Stimulated activated CD4-positive, alpha-beta T cell treated with anti-CD3 and anti-CD28 coated beads, Interleukin-1b, Interleukin-23, amount 100 ng/mL, for 4 hours (primary cell): Measurements from ENCODE around the gene ACOX3.
"Not testable (repeated sequence)": the region's sequence is repeated elsewhere in the genome, so short reads cannot be mapped to it uniquely, and the experiment has no call there.

ENCODE experiments used
- DNase-seq, 2 donors: peaks; one replicate each; pipeline ENCODE4 v3.0.0-alpha.2; 2020; ENCODE audit warnings: low read depth in 2 of 2

ACOX3 gene

DNA sequence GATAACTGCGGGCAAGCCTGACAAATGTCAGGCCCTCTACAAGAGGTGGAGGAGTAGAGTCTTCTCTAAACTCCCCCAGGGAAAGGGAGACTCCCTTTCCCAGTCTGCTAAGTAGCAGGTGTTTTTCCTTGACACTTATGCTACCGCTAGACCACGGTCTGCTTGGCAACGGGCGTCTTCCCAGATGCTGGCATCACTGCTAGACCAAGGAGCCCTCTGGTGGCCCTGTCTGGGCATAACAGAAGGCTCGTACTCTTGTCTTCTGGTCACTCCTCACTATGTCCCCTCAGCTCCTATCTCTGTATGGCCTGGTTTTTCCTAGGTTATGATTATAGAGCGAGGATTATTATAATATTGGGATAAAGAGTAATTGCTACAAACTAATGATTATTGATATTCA is 33.6 kb downstream of the ACOX3 start:
- DNase-seq = not testable (repeated sequence)

DNA sequence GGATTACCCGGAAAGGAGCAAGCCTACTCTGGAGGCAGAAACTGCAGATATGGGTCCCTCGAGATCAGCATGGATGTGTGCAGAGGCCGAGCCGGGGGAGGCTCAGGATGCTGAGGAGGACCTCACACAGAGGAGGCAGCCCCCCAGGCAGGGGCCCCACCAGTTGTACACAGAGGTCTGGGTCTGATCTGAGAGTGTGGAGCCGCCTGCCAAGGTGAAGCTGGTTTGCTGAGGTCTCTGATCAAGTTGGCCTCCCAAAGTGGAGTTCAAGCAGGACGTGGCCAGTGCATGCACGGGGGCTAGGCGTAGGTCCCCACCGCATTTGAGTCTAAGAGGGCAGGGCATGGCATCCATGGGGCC is 35.0 kb downstream of the ACOX3 start:
- no peak for DNase-seq

DNA sequence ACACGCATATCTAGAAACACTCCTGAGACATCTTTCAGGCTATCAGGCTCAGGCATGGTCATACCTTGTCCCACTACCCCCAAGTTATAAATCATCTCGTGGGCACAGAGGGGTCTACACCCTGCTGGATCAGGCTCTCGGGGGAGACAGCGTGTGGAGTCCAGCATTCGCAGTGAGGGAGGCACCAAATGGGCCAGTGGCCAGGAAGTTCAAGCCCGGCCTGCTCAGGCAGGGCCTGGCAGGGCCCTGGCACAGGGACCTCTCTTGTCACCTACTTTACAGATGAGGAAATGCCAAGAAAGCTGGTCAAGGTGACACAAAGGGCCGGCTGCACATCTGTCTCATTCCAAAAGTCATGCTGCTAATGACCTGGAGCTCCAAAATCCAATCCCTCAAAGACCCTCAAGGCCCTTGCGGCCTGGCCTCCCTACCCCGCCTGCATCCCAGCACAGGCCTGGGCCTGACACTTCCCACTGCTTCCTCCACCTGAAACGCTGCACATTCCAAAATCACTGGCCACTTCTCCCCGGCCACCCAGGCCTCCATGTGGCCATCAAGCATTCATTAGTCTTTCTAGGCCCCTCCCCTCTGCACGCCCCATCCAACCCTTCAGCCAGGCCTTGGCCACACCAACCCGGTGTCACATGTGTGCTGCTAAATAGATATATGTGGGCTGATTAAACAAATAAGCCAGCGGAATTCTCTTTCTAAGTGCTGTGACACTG is 35.6 kb downstream of the ACOX3 start:
- no peak for DNase-seq

DNA sequence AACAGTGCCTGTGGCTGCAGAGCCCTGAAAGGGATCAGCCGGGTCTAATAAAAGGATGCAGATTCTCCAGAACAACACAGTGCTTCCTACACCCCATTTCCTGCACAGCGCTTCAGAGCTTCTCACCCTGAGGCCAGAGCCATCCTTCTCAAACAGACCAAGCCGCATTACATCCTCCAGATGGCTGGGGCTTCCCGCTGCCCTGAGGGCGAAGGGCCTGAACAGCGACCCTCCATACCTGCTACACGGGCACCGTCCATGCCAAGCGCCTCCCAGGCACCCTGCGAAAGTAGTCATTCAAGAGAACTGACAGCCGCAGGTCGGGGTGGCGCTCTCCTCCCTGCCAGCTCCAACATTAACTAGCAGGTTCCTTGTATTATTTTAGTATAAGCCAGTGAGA is 36.5 kb downstream of the ACOX3 start:
- no peak for DNase-seq

DNA sequence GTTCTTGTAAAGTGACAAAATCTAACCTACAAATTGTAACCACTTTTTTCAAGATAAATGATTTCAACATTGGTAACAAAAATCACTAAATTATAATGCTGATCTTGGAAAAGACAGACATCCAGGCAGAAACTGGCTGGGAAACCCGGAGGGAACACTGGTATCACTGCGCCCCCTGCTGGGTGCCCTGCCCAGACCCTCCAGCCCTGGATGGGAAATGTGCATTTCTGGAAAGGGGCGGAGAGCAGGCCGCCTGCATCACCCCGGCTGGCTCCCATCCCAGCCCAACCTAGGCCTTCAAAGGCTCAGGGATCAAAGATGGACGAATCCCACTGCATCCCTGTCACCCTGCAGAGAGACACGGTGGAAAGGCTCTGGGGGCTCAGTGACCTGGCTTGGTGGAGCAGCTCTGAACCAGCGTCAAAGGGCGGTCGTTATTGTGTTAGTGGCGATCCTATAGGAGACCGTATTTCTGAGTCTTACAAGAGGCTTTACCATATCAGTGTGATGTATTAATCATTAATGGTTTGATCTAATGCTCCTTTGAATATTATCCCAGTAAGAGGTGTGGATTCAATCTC is 37.3 kb downstream of the ACOX3 start:
- DNase-seq = peak; percentile 32 to 54

DNA sequence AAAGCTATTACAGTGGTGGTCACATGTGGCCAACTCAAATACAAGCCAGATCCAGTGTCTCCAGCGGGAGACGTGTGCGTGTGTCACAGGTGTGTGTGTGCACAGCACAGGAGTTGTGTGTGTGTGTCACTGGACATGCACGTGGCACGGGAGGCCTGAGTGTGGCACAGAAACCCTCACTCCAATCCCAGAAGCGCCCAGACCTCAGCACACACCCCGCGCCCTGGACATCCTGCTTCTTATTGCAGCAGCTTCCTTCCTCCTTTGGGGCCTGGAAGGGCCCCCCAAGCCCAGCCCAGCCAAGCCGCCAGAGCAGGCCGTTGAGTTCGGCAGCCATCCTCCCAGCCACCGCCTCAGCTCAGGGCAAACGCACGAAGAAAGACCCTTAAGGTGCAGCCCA is 37.9 kb downstream of the ACOX3 start:
- DNase-seq = no peak

DNA sequence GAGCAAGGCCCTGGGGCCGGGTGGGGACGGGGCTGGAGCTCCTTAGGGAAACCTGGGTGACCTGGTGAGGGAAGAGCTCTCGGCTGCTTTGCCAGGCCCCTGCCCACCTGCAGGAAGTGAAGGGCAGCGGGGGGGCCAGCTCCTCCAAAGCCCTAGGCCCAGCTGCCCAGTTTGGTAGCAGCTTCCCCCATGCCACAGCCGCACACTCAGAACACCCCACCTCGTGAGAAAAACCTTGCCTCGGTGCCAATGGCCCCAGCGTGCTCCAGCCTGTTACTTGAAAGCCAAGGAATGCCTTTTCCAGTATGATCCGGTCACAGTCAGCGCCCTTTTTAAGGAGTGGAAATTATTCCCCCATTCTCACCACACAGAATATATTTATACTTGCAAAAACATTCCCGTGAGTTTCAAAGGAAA is 38.3 kb downstream of the ACOX3 start:
- no peak for DNase-seq

DNA sequence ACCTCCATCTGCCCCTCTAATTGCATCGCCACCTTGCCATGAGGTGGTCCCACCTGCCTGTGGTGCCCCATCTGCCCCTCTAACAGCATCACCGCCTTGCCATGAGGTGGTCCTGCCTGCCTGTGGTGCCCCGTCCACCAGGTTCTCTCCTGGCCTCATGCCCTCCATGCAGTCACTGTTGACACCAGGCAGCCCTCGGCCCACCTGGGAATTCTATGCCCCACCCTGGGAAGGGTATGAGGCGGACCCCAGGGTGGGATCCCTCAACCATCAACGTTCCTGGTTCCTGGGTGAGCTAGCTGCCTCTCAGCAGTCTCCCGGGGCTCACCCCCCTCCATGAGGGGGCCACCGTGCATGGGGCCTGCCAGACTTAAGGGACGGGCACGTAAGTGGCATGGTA is 38.9 kb downstream of the ACOX3 start:
- DNase-seq = no peak

DNA sequence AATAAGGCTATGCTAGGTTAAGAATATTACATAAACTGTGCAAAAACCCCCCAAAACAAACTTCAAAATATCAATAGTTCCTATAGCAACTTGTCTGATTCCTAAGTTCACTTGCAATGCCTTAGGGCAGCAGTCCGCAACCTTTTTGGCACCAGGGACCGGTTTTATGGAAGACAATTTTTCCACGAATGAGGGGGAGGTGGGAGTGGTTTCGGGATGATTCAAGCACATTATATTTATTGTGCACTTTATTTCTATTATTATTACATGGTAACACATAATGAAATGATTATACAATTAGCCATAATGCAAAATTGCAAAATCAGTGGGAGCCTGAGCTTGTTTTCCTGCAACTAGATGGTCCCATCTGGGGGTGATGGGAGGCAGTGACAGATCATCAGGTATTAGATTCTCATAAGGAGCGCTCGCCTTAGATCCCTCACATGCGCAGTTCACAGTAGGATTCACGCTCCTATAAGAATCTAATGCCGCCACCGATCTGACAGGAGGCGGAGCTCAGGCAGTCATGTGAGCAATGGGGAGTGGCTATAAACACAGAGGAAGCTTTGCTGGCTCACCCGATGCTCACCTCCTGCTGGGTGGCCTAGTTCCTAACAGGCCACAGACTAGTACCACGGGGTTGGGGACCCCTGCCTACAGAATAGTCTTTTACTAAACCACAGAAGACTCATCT is 39.7 kb downstream of the ACOX3 start:
- no peak for DNase-seq

DNA sequence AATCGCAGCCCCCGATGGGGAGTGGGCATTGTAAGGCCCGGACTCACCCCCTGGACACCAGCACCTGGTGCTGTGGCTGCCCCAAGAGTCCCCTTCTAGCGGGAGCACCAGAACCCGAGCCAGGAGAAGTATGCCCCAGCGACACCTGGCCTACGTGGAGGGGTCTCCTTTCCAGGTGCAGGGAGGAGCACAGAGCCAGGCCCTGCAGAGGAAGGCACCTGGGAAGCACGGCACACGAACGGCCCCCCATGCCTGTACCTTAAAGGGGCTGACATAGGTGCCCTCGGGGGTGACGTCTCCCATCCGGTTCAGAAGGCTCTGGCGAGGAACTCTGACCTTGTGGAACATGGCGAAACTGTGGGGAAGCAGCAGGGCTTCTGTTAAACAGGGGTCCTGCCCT is 41.2 kb downstream of the ACOX3 start:
- DNase-seq = no peak

DNA sequence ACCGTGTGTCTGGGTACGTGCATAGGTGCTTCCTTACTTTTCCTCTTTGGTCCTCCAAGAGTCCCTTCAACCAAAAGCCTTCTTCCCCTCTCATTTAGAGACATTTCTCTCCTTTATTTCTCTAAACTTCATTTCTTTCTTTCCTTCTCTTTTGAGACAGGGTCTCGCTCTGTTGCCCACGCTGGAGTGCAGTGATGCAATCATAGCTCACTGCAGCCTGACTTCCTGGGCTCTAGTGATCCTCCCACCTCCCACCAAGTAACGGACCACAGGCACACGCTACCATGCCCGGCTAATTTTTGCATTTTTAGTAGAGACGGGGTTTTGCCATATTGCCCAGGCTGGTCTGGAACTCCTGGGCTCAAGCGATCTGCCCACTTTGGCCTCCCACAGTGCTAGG is 42.2 kb downstream of the ACOX3 start:
- DNase-seq = no peak

DNA sequence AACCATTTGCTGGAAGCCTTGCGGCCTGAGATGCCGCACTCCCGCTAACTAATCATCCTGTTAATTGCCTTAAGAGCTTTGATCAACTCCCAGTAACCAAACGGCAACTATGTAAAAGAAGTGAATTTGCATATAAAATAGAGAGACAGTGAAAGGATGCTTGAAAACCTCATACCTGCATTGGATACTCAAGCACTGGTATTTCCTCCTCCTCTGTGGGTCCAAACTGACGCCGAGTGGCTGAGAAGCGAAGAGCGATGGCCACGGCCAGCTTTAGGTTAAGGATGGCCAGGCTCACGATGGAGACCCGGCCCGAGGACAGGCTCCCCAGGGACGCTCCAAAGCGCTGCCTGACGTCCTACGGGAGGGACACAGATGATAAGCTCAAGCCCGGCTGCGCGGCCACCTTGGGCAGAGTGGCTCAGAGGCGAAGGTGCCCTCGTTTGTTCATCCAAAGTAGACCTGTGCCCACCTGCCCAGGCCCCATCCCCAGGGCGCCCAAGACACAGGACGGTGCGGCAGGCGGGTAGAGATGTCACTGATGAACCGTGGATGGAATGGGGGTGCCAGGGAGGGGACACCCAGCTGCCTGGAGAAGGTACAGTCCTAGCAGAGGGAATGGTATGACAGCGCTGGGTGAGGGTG is 43.6 kb downstream of the ACOX3 start:
- no peak for DNase-seq

DNA sequence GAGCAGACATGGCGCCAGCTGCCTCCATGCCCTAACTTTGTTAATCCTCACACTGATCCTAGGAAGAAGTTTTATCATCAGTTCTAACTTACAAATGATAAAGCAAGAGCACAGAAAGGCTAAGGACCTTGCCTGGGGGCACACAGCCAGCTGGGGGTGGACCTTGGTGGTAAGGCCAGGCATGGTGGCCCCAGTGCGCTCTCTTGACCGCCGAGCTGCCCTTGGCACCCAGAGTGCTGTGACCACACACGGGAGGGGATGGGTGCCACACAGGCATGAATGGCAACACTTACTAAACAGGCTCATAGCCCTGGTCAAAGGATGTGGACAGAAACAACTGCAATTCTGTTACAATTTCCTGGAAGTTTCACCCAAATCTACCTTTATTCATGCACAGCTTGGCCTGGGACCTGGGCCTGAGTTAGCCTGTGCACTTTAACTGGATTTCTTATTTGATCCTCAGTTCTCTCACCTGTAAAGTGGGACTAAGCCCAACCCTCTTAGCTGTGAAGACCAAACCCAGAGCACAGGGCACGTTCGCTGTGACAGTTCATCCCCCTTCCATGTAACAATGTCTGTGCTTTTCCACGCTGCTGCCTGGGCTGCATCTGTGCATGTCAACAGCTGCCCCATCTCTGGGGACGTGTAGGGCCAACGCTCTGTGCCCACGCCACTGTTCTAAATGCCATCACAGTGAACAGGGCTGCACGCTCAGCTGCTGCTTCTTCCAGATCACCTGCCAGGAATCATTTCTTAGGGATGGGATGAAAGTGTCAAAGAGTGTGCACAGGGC is 44.8 kb downstream of the ACOX3 start:
- DNase-seq = no peak

DNA sequence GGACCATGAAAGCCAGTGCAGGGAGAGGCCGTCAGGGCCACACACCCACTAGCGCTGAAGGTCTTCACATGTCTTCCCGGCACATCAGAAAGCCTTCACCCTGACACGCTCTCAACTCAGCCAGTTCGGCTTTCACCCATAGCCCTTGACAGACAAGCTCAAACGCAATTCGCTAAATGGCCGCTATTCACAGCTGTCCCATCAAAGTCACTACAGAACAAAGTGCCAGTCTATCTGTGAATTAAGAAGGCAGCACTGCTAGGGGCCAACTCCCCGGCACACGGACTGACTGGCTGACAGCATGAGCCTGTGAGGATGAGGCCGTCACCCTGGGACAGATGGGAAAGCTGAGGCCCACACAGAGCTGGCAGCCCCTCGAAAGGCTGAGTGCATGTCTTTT is 45.7 kb downstream of the ACOX3 start:
- DNase-seq = no peak

DNA sequence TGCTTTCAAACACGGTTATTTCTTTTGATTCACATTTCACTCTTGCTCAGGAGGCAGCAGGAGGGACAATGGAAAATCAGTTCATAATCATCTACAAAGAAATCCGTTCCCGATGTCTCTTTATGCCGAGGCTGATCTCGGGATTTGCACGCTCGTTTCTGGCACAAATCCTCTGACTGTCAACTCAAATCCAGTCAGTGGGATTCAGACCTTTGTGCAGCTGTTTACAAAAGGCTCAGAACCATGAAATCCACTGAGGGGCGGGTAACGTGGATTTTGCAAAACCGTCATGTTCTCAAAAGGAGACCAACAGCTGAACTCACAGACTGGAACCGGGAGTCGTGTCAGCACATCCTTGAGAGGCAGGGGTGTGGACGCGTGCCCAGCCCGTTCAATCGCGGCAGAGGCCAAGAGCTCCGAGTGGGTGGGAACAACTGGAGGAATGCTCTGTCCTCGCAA is 46.4 kb downstream of the ACOX3 start:
- no peak for DNase-seq

DNA sequence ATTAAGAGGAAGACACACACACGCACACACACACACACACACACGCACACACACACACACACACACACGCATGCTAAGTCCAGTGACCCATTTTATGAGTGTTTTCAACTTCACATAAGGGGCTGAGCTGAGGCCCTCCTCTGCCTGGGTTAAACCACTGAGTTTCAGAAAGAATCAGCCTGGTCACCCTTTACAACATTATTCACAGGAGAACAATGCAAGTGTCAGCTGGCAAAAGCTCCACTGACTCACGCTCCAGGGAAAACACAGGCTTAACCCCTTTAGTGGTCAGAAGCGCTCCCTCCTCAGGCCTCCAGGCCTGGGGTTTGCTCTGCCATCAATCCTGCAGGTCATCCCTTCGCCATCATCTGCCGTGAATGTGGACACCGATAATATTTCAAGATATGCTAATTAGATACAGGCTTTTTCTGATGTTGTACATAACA is 46.9 kb downstream of the ACOX3 start:
- no peak for DNase-seq

DNA sequence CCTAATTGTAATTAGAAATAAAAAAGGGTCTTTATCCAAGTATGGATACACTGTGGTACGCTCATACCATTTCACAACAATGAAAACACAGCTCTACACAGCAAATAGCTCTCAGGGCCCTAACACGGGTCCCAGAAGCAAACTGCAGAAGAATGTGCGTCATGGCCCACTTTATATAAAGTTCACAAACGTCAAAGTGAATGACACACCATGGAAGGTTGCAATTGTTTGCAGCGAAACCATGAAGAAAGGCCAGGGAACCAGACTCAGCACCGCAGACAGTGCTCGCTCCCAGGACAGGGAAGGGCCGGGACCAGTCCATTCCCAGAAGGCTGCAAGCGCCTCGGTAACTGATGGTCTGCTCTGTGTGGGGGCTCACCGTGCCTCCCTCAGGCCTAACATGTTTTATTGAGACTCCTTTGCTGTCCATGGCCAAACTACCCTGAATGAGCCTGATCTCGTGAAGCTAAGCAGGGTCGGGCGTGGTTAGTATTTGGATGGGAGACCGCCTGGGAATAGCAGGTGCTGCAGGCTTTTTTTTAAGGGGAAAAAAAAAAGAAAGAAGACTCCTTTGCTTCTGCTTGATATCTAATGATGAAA is 47.8 kb downstream of the ACOX3 start:
- no peak for DNase-seq

DNA sequence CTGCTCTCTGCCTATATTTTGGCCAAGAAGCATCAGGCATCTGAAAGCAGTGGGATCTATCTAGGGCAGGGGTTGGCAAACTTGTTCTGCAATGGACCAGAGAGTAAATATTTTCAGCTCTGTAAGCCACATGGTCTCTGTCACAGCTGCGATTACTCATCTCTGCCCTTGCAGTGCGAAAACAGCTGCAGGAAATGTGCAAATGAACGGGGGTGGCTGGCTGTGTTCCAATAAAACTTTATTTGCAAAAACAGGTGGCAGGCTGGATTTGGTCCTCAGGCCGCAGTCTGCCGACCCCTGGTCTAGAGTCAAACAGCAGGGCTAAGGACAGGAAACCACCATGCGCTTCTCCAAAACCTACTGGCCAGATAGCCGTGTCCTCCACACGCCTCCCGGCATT is 48.6 kb downstream of the ACOX3 start:
- DNase-seq = no peak

DNA sequence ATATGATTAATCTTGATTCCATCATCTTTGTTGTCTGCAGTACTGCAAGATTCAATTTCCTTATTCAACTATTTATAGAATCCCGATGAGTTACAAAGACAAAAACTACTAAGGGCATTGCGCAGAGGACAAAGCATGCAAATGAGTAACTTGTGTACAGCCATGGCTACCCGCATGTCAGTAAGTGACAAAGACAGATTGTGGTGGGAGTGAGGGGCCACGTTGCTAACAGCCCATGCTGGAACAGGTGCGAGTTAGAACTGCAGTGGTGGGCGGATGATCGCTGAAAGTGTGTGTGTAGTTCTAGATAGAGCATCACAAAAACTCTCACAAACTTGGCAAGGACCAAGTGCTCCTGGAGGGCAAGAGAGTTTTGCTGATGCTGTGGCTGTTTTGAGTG is 49.5 kb downstream of the ACOX3 start:
- no peak for DNase-seq

DNA sequence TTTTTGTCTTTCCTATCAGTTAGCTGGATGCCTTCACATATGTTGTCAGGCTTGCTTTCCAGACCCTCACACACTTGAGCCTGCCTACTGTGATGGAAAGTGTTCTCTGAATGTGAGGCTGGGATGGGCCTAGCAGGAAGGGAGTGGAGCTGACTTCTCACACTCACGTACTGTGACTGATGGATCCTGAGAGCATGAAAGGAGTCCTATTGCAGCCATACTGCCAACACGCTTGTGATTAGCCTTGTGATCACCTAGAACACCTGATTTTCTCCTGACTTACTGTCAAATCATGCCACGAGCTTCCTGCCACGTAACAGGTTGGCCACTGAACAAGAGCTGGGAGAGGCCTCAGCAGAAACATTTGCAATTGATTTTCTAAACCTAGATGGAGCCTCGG is 49.9 kb downstream of the ACOX3 start:
- no peak for DNase-seq

DNA sequence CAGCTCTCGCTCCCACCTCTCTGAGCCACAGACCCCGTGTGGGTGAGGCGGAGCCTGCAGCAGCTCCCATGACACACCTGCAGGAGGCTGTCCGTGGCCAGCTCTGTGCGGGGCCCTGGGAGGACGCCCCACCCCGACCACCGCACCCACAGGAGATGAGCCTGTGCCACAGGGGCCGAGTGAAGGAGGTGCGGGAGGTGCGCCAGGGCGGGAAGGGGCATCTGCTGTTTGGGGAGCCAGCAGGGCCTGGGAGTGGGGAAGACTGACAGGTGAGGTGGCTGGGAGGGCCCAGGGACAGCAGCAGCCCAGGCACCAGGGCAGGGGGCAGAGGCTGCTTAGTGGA is 52.0 kb downstream of the ACOX3 start:
- DNase-seq = no peak
